Kasumi-1 (cell line): ENCODE measurements around the gene KIF21A.
A peak's percentile ranks its signal among the peaks of the same experiment; 100 is the strongest.
"Not testable (repeated sequence)": the region's sequence is repeated elsewhere in the genome, so short reads cannot be mapped to it uniquely, and the experiment has no call there.

Experiments
- DNase-seq, 2 experiments: peaks; one replicate each; lab custom pipeline; 2025; lab: John Stamatoyannopoulos, UW

The KIF21A gene

DNA sequence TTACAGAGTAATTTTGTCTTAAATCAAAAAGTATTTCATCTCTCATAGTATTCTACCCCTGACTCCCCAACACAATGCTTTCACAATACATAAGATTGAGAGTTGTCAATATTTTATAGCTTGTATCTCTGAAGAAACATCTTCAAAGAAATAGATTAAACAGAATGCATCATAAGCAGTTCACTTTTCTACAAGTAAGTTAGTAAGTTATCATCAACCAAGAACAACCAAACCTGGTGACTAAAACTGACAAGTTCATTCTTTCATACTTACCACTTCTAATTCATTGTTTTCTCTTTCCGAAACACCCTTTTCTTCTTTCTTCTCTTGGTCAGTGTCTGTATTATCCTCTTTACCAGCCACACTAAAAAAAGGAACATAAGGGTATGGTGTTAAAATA, 101.2 kb downstream of the KIF21A start:
- no peak for DNase-seq

DNA sequence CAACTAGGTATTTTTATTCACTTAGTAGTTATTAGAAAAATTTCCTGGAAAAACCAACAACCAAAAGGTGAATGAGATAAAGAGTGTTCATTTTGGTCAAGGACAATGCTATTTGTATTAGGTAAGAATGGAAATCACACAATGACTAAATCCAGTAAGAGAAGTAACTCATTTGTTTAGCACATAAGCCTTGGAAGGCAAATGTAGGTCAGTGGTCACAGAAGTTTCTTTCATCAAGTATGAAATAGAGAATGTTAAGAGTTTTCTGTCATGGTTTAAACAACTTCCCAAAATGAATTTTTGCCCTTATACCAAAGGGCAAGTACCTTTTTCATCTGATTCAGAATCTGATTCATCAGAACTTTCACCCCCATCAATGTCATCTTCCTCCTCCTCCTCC, 101.7 kb downstream of the KIF21A start:
- no peak for DNase-seq

- DNase-seq = no peak
Observed at GRCh38 chr12:39332661-39333175, 110.2 kb downstream of the KIF21A start.

DNA sequence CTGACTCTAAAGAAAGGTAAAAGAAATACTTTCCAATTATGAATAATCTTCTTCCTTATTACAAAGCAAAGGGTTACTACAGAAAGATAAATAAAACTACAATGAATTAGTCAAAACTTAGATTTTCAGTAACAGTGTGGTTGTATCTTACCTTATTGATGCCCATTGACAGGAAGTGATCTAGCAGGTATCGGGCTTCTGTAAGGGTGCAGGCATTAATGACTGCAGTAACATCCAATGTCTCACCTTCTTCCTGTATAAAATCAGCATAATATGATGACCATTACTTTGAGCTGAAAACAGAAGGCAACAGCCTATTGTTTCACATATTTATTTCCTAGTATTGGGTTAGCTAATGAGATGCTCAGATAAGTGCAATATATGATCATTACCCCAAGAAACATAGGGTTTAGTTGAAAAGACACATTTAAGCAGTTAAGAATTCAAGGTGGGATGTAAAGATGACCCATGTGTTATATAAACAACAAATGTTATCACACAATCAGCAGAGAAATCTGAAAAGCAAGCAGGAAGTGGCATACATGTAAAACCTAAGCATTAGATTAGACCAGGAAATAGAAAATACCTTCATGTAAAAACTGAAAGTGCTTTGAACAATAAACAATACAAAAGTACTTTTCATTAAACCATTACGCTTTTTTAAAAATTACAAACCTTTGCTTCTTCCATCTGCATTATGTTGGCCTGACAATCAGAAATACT, 111.2 kb downstream of the KIF21A start:
- no peak for DNase-seq

- DNase-seq = no peak
Observed at GRCh38 chr12:39329876-39330275, 113.0 kb downstream of the KIF21A start.

GRCh38 chr12:39329018-39329417, 113.9 kb downstream of the KIF21A start:
- no peak for DNase-seq

DNA sequence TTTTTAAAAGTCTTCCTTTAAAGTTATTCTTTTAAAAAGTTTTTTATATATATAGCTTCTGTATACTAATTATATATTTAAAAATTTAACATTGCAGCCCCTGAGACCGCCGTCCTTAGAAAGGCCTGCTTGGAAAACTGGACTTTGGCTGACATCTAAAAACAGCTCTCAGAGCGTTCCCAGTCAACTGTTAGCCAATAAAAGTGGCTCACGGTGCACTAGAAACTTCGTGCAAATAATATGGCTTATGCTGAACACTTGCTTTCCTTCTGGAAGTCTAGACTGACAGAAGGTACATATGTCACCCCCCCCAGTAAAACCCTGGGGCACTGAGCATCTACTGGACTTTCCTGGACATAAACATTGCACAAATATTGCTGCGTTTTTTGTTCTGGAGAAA, 115.0 kb downstream of the KIF21A start:
- DNase-seq = no peak

- no peak for DNase-seq
Observed at GRCh38 chr12:39327510-39327909, 115.4 kb downstream of the KIF21A start.

GRCh38 chr12:39319180-39319579, 123.7 kb downstream of the KIF21A start:
- no peak for DNase-seq

GRCh38 chr12:39314547-39314946, 128.4 kb downstream of the KIF21A start:
- DNase-seq = no peak

- no peak for DNase-seq
Observed at GRCh38 chr12:39309516-39309915, 133.4 kb downstream of the KIF21A start.

- DNase-seq = no peak
Observed at GRCh38 chr12:39301422-39301821, 141.5 kb downstream of the KIF21A start.

DNA sequence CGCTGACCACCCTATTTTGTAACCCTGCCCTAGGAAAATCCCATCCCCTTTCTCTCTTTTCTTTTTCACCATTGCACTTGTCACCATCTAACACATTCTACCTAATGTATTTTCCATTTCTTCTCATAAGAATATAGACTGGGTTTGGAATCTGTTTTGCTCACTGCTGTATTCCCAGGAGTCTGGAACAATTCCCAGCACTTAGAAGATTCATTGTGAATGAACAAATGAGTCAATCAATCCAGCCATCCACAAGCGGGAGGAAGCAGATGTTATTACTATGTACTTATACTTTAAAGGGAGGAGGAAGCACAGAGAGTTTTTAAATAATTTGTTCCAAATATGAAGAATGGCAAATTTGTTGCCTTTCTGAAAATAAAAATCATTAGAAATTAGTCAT, 142.1 kb downstream of the KIF21A start:
- DNase-seq = no peak

DNA sequence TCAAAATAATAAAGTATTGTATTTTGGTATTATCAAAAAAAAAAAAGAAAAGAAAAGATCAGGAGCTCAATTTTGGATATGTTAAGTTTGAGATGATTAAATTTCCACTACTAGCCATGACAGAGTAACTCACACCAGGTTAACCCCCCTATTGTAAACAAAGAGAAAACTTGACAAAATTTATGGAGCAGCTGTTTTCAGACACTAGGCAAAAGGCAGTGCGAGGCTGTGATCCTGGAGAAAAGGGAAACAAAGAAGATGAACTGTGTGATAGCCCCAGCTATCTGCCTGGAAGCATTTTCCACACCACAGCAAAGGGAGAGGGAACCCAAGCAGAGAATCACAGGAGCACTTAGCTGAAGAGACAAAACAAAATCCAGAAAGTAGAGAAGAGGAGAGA, 145.0 kb downstream of the KIF21A start:
- DNase-seq = no peak

DNA sequence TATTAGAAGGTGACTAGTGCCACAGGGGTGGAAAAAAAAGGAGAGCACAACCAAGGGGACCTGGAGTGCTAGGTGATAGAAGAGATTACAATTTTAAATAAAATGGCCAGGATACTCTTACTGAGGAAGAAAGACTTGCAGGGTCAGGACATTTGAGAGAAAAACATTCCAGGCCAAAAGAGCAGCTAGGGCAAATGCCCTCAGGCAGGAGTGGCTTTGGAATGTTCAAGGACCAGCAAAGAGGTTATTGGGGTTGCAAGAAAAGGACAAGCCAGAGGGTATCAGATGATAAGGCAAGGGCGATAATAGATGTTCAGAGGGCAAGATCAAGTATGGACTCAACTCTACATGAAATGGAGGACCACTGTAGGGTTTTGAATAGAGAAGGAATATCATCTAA, 146.4 kb downstream of the KIF21A start:
- DNase-seq = no peak

DNA sequence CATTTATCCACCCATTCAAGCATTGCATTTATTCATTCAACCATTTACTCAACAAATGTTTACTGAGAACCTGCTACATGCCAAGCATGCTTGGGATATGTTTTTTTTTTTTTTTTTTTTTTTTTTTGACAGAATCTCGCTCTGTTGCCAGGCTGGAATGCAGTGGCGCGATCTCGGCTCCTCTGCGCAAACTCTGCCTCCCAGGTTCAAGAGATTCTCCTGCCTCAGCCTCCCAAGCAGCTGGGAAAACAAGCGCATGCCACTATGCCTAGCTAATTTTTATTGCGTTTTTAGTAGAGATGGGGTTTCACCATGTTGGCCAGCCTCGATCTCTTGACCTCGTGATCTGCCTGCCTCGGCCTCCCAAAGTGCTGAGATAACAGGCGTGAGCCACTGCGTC, 147.3 kb downstream of the KIF21A start:
- not testable (repeated sequence) for DNase-seq

DNA sequence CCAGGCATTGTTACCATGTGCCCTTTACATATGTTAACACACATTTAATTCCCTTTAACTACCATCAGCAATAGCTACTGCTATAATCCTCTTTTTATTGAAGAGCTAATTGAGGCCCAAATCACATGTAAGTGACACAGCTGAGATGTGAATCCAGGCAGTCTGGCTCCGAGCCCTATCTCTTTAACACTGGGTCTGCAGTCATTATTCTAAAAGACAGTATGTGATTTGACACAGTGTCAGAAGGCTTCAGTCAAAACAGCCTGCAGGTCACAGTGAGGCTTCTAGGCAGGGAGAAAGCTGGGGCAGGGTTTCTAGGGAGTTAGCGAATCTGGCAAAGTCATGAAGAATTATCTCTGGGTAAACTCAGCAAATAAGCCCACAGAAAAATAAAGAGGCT, 148.2 kb downstream of the KIF21A start:
- DNase-seq = no peak

DNA sequence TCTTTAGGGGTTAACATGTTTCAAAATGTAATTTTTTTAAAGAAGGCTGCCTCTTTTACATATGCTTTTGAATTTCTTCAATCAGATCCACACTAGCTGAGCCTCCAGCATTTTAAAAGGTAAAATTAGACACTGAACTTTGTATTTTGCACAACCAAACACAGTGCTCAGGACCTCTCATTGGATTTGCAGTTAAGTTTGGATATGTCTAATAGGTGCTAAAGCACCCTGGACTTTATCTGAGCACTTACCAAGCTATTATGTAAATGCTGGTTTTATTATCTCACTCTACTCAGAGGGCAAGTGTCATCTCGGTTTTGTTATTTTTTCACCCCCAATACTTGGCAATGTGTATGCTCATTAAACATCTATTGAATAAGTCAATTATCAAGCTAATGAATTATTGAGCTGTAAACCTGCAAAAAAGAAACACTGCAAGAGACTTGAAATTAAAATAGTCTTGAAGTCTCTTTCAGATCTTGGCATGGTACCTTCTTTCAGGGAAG, 150.7 kb downstream of the KIF21A start:
- DNase-seq = no peak

DNA sequence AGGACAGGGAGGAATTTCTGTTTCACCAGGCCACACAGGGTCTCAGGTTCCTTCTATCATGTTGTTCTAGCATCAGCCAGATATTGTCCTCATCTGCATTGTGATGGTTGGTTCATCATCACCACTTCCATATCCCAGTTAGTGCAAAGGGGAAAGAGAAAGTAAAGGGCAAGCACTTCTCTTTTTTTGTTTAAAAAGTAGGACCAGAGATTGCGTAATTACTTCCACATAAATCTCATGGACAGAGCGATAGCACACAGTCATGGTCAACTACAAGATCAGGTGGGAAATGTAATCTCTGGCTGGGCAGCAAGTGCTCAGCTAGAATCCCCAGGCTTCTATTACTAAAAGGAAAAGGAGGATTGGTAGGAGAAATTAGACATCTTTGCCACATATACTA, 155.1 kb downstream of the KIF21A start:
- DNase-seq = no peak

GRCh38 chr12:39287409-39287808, 155.5 kb downstream of the KIF21A start:
- no peak for DNase-seq

DNA sequence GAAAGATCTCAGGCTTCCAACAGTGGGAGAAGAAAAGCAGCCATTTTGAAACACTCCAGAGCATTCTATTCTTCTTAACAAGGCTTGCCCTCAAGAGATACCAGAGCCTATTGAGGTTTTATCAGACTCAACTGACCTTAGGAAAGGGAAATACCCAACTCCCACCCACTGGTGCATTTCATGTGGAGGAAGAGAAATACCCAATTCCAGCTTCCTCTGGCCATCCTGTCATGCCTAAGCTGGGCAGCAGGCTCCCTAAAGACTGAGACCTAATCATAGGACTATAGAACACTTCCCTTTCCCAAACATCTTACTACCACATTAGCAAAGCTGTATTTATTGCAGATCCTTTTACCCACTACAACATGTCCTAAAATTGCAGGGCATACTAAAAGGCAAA, 164.5 kb downstream of the KIF21A start:
- DNase-seq = no peak

DNA sequence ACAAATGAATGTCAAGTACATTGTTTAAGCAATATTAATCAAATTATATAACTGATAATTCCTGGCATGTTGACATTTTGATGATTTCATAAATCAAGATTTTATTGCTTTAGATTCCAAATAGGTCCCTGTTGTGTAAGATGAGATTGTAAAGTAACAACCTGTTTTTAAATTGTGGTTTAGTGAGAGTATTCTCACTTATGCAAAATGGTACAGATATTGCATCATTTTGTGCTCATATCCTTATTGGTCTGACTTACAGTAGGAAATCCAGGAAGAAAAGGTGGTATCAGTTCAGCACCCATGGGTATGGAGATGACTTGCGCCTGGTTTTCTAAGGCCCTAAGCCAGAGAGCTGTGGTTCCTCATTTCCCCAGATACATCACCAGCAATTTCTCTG, 165.5 kb downstream of the KIF21A start:
- DNase-seq = peak; percentile 2 to 8

DNA sequence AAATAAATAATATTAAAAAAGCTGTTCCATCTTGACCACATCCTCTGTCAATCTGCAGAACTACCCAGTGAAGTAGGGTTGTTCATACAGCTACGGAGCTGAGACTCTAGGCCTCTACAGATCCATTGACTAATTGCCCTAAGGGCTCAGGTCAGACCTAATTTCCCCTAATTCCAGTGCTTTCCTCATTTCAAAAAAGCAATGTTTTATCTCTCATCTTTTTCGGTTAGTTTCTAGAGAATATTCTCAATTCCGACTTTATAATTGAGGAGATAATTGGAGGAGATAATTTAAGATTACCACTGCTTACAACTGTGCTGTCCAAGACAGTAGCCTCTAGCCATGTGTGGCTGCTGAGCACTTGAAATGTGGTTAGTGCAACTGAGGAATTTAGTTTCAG, 167.1 kb downstream of the KIF21A start:
- DNase-seq = no peak
